ENCODE results near the gene PLCB4.
"Not testable (repeated sequence)": the region's sequence is repeated elsewhere in the genome, so short reads cannot be mapped to it uniquely, and the experiment has no call there.

Gene PLCB4

DNA sequence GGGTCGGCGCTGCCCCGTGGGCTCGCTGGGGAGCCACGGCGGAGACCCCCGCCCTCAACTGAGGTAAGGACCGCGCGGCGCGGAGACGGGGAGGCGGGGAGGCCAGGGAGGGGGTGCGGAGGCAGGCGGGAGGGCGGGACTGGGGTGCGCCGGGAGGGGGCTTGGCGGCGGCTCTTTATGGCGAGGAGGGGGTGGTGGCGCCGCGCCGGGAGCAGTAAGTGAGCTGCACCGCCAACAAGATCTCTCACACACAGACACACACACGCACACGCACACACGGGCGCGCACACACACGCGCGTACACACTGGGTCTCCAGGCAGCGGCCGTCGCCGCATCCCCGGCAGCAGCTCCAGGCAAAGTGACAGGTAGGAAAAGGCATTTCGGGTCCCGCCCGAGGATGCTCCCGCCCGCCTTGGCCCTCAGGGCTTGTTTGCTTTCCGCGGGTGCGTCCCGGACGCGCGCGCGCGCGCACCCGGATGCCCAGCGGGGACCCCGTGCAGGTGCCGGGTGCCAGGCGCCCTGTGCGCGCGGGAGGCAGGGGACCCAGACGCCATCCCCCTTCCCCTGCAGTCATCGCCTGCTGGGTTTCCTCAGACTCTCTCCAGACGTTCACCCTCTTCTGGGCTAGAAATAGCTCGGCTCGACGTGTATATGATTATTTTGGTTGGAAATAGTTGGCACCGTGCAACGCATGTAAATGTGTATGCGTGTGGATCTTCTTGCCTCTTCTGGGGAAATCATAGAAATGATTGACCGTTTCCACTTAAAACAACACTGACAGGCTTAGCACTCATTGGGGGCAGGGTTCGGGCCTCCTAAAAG lies at the start of gene PLCB4:
Gene PLCB4, plus strand, starts transcription at position 247 of the 823 bp plus-strand sequence. CDS start 238,728 bp downstream, outside the sequence.
- peak in 1 of 3 donors; percentile 13 for DNase-seq

DNA sequence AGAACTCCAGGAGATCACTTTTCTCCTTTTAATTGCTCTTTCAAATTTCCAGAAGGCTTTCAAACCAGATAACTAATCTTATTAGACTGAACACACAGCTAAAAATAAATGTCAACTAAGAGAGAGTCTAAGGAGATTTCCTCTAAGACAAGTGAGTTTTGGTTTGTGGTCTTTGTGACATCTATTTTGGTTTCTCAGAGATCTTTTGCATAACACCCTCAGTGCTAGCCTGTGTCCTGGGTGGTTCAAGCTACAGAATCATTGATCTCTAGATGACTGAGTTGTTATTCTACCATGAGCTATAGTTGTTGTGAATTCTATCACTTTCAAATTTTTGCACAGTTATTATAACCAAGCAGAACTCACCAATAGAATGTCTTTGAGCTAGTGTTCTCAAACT lies 49.1 kb upstream of the PLCB4 start:
- no peak for DNase-seq

- no peak for DNase-seq
These were observed 47.7 kb upstream of the PLCB4 start for GRCh38 chr20:9021216-9021615.

DNA sequence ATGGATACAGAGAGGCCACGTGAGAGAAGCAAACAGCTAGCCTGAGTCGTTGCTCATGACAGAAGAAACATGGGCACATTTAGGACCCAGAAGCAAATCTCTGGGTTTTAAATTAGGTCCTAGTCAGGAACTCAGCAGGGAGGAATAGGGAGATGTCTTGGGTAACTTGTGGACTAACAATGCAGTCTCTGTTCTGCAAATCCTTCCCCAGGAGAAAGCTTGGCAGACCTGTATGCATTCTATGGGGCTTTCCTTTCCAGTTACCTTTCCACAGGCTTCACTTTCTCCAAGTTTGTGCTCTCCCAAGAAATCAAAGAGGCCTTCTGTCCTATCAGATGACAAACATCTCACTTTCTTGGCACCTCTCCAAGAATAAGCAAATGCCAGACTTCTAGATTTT lies 47.2 kb upstream of the PLCB4 start:
- no peak for DNase-seq

DNA sequence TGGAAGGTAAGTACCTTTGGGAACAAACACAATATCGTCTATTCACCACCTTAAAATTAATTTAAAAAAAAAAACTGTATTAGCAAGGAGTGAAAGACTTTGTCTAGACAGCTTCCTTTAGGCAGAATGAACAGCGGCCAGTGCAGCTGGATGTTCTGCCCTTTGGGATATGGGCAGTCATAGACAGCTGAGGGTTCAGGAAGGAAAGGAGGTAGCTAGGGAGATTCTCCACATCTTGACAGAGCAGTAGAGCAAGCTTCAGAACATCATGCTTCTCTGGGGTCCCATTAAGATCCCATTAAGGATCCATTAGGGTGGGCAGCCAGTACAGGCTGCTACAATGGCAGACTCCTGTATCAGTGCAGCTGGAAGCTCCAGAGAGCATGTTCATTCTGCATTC lies 46.5 kb upstream of the PLCB4 start:
- no peak for DNase-seq

DNA sequence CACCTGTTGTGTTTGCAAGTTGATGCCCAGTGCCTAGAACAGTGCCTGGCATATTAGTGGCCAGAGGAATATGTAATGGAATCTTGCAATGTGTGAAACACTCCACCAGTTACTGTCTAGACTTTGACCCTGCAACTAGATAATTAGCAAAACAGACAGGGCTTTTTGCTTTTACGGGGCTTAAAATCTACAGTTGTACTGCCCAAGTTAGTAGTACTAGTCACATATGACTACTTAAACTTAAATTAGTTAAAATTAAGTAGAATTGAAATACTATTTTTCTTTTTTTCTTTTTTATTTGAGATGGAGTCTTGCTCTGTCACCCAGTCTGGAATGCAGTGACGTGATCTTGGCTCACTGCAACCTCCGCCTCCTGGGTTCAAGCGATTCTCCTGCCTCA lies 44.3 kb upstream of the PLCB4 start:
- DNase-seq, result no peak

- DNase-seq, result no peak
These were observed 43.9 kb upstream of the PLCB4 start for GRCh38 chr20:9025011-9025410.

GRCh38 chr20:9025643-9026042 lies 43.2 kb upstream of the PLCB4 start:
- DNase-seq, result no peak

DNA sequence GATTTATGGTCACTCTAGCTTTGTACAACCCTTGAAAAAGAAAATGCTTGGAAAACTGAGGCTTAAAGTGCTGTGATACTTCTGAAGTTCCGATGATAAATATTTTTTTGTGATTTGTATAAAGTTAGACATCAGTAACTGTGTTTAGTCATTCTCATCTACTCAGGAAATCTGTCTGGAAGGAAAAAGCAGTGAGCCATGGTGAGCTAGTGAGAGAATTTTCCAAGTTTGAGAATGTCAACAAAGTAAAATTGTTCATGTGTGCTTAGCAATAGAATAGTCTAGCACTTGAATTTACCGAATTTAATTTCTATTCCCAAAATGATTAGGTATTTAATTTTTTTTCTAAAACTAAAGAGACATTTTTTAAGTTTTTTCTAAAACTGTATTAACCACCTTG lies 41.3 kb upstream of the PLCB4 start:
- no peak for DNase-seq

GRCh38 chr20:9028419-9028818 lies 40.5 kb upstream of the PLCB4 start:
- no peak for DNase-seq

GRCh38 chr20:9031991-9032390 lies 36.9 kb upstream of the PLCB4 start:
- DNase-seq, result no peak

- no peak for DNase-seq
These were observed 36.1 kb upstream of the PLCB4 start for GRCh38 chr20:9032758-9033157.

DNA sequence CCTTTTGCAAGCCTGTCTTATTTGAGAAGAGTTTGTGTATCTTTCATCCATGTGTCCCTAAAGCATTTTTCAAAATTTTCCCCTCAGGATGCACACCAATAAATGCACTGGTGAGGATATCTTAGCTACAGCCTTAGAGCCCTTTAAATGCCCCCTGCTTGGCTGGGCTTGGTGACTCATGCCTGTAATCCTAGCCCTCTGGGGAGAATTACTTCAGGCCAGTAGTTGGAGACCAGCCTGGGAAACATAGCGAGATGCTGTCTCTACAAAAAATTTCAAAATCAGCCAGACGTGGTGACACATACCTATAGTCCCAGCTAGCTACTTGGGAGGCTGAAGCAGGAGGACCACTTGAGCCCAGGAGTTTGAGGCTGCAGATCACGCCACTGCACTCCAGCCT lies 33.8 kb upstream of the PLCB4 start:
- no peak for DNase-seq

GRCh38 chr20:9036593-9036992 lies 32.3 kb upstream of the PLCB4 start:
- no peak for DNase-seq

- DNase-seq, result no peak
These were observed 29.9 kb upstream of the PLCB4 start for GRCh38 chr20:9038791-9039535.

GRCh38 chr20:9040863-9041524 lies 27.9 kb upstream of the PLCB4 start:
- no peak for DNase-seq

- no peak for DNase-seq
These were observed 25.5 kb upstream of the PLCB4 start for GRCh38 chr20:9043364-9043763.

DNA sequence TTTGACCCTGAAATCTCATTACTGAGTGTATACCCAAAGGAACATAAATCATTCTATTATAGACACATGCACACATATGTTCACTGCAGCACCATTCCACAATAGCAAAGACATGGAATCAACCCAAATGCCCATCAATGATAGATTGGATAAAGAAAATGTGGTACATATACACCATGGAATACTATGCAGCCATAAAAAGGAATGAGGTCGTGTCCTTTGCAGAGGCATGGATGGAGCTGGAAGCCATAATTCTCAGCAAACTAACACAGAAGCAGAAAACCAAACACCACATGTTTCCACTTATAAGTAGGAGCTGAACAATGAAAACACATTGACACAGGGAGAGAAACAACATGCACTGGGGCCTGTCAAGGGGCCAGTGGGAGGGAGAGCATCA lies 21.0 kb upstream of the PLCB4 start:
- not testable (repeated sequence) for DNase-seq

DNA sequence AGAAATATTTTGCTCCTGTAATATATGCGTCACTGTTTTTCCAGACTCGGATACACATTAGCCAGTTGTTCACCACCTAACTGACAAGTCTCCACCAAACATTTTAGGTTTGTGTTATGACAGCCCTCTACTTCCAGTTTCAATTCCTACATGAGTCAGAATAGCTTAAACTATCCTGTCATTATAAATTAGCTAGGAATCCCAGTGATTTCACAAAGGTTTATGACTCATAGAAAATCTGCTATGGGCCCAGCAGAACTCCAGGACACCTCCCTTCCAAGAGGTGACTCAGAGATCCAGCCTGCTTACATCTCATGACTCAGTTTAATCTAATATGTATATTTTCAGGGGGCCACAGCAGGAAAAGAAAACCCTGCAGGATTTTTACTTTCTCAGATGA lies 17.4 kb upstream of the PLCB4 start:
- peak; percentile 75 to 89 (median 80) for DNase-seq

- no peak for DNase-seq
These were observed 16.8 kb upstream of the PLCB4 start for GRCh38 chr20:9052136-9052535.

DNA sequence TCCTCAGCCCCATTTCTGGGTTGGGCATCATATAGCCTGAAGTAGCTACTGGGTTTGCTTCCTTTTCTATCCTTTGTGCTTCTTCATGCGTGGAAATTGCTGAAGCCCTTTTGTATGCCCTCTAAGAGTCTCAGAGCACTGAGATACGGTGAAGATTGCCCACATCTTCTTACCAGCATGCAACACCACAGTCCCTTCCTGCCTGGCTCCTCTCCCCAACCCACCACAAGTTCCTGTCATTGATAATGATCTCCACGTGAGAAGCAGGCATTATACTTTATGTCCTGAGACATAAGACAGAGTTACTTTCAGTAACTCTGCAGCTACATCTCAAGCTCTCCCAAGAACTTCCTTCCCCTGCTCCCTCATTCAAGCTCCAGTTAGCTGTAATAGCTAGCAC lies 15.8 kb upstream of the PLCB4 start:
- DNase-seq, result no peak

DNA sequence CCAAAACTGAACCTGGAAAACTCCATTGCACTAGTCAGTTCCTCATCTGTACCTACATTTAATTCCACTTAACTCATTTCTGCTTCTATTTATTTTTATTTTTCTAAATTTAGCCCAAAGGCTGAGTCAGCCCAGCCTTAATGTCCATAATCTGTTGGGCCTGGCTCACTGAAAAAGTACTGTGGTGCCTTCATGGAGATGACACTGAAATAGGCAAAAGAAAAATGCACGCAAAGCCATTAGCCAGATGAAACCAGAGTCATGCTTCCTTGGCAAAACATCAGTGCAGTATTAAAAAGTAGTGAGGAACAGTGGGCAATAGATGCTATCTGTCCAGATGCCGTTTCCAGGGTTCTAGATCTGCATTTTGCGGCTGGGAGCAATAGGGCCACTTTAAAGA lies 14.7 kb upstream of the PLCB4 start:
- no peak for DNase-seq

GRCh38 chr20:9059931-9060330 lies 9.0 kb upstream of the PLCB4 start:
- no peak for DNase-seq

GRCh38 chr20:9061434-9061833 lies 7.5 kb upstream of the PLCB4 start:
- DNase-seq, result no peak
